Neural progenitor cell (in vitro differentiated cells): ENCODE measurements around the gene RNF38.

ENCODE experiments used
- EZH2 ChIP-seq: fragments of 200-600 bp; sonication (generic); IDR thresholded peaks from 2 replicates; pipeline ENCODE4 v1.6.1; 2017; ENCODE audit warnings: antibody characterized with exemption, mild to moderate bottlenecking, moderate library complexity
- EZH2phosphoT487 ChIP-seq: fragments of 200-600 bp; sonication (generic); IDR thresholded peaks from 2 replicates; pipeline ENCODE4 v1.6.1; 2017; ENCODE audit warnings: antibody characterized with exemption
- TF ChIP-seq, protein P1 (sequence below): fragments of 200-600 bp; sonication (generic); IDR thresholded peaks from 2 replicates; pipeline ENCODE4 v1.5.1; 2017; ENCODE audit warnings: antibody characterized with exemption, mild to moderate bottlenecking

DNA sequence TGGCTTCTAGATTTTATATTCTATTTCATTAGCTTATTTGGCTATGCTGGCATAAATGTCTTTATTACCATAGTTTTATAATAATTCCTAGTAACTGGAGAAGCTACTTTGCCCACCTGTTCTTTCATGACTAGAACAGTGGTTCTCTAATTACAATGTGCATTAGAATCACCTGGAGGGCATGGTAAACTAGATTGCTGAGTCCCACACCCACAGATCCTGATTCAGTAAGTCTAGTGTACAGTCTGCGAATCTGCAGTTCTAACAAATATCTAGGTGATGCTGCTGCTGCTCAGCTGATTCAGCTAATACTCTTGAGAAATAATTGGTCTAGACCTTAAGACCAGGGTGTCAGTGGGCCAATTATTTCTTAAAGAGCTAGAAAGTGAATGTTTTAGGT lies 35.5 kb downstream of the RNF38 start:
- TF ChIP-seq, protein P1, sequence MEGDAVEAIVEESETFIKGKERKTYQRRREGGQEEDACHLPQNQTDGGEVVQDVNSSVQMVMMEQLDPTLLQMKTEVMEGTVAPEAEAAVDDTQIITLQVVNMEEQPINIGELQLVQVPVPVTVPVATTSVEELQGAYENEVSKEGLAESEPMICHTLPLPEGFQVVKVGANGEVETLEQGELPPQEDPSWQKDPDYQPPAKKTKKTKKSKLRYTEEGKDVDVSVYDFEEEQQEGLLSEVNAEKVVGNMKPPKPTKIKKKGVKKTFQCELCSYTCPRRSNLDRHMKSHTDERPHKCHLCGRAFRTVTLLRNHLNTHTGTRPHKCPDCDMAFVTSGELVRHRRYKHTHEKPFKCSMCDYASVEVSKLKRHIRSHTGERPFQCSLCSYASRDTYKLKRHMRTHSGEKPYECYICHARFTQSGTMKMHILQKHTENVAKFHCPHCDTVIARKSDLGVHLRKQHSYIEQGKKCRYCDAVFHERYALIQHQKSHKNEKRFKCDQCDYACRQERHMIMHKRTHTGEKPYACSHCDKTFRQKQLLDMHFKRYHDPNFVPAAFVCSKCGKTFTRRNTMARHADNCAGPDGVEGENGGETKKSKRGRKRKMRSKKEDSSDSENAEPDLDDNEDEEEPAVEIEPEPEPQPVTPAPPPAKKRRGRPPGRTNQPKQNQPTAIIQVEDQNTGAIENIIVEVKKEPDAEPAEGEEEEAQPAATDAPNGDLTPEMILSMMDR: no peak
- no peak for TF ChIP-seq EZH2phosphoT487
- TF ChIP-seq EZH2: no peak
